ENCODE measurements around the gene ITGAV.

ITGAV gene

DNA sequence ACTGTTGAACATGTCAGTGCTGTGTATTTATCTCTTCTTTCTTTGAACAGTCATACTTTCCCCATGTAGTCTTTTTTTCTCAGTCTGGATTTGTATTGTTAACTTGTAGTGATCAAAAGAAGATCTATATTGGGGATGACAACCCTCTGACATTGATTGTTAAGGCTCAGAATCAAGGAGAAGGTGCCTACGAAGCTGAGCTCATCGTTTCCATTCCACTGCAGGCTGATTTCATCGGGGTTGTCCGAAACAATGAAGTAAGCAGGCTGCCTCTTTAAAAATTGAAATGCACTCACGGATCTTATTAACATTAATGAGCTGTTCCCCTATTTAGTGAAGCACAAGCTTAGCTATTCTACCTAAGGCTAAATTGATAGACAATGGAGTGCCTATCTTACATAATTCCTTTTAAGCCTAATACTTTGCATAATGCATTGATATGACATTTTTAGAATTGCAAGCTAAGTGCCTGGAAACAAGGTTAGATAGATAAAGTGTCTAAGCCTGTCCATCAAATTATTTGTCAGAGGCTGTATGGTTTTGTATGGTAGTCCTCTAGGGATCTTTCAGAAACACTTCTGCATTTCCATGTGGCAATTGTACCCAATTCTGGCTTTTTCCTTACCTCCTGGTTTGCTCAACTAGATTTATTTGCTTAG lies 74.7 kb downstream of the ITGAV start:
- Histone ChIP-seq H3K27me3 (ENCODE audit: insufficient read depth, insufficient read length) (no peaks in the 10 kb centered on the region), H3K9me3 (ENCODE audit: insufficient read depth, low read length) (no peaks in the 10 kb centered on the region), H3K9ac (ENCODE audit: insufficient read length, low read depth) (no peak overlapping the region), H3K36me3 (ENCODE audit: insufficient read depth, insufficient read length, low read length) (peaks cover 69% of the 10 kb centered on the region), H3K4me1 (ENCODE audit: insufficient read depth, insufficient read length) (no peaks in the 10 kb centered on the region), H3K4me3 (ENCODE audit: insufficient read length, low read depth) (no peak overlapping the region)
- no peak for TF ChIP-seq ZNF274 (IDR thresholded peaks at IDR 0.05; ENCODE audit: low read depth, low read length)
- TF ChIP-seq SUZ12 (IDR thresholded peaks at IDR 0.05; ENCODE audit: extremely low read depth, insufficient read depth, insufficient read length) = no peak
- TF ChIP-seq YY1 (IDR thresholded peaks at IDR 0.05; ENCODE audit: insufficient read depth, insufficient read length) = no peak
- DNase-seq (ENCODE audit: low read depth, low spot score) = no peak

- Histone ChIP-seq H3K27me3 (ENCODE audit: insufficient read depth, insufficient read length) (no peaks in the 10 kb centered on the region), H3K4me3 (ENCODE audit: insufficient read length, low read depth) (no peak overlapping the region), H3K9ac (ENCODE audit: insufficient read length, low read depth) (no peak overlapping the region), H3K4me1 (ENCODE audit: insufficient read depth, insufficient read length) (no peaks in the 10 kb centered on the region), H3K9me3 (ENCODE audit: insufficient read depth, low read length) (peaks cover 15% of the 10 kb centered on the region), H3K36me3 (ENCODE audit: insufficient read depth, insufficient read length, low read length) (peaks cover 95% of the 10 kb centered on the region)
- DNase-seq (ENCODE audit: low read depth, low spot score) = no peak
- no peak for TF ChIP-seq ZNF274 (IDR thresholded peaks at IDR 0.05; ENCODE audit: low read depth, low read length)
- TF ChIP-seq YY1 (IDR thresholded peaks at IDR 0.05; ENCODE audit: insufficient read depth, insufficient read length) = no peak
- TF ChIP-seq SUZ12 (IDR thresholded peaks at IDR 0.05; ENCODE audit: extremely low read depth, insufficient read depth, insufficient read length) = no peak
These were observed 79.3 kb downstream of the ITGAV start for GRCh38 chr2:186669146-186669545.

DNA sequence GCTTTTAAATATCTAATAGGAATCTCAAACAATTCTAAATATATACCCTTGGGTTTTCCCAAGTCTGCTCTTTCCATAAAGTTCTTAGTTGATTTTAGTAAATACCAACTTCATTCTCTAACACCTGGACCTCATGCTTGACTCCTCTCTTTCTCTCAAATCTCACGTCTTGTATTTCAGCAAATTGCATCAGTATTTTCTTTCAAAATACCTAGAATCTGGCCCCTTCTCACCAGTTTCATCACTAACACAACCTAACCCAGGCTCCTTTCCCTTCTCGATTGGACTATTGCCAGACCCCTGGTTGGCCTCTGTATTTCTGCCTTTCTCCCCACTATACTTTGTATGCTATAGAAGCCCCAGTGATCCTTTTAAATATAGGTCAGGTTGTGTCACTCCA lies 81.0 kb downstream of the ITGAV start:
- no peak for DNase-seq (ENCODE audit: low read depth, low spot score)

DNA sequence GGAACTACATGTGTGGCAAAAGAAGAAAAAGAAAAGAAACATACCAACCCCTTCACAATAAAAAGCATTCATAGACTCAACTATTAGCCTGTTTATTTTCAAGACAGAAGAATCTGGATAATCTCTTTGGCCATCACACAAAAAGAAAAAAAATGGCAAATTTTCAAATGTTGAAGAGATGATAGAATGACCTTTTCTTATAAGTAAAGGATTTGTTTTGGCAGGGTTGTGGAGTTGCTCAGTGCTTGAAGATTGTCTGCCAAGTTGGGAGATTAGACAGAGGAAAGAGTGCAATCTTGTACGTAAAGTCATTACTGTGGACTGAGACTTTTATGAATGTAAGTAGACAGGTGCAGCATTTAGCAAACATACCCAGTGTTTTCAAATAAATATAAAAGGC lies 85.5 kb downstream of the ITGAV start:
- peaks cover 84% of the 10 kb centered on the region for H3K36me3 ChIP-seq (ENCODE audit: insufficient read depth, insufficient read length, low read length)
- no peaks in the 10 kb centered on the region for H3K4me1 ChIP-seq (ENCODE audit: insufficient read depth, insufficient read length)
- no peaks in the 10 kb centered on the region for H3K27me3 ChIP-seq (ENCODE audit: insufficient read depth, insufficient read length)
- H3K9me3 ChIP-seq (ENCODE audit: insufficient read depth, low read length) = peaks cover 15% of the 10 kb centered on the region
- H3K9ac ChIP-seq (ENCODE audit: insufficient read length, low read depth) = no peak overlapping the region
- H3K4me3 ChIP-seq (ENCODE audit: insufficient read length, low read depth) = no peak overlapping the region
- DNase-seq (ENCODE audit: low read depth, low spot score) = no peak
- TF ChIP-seq ZNF274 (IDR thresholded peaks at IDR 0.05; ENCODE audit: low read depth, low read length) = no peak
- TF ChIP-seq YY1 (IDR thresholded peaks at IDR 0.05; ENCODE audit: insufficient read depth, insufficient read length) = no peak

More for the DNA sequence above, 81.0 kb downstream of the ITGAV start:
- TF ChIP-seq YY1 (IDR thresholded peaks at IDR 0.05; ENCODE audit: insufficient read depth, insufficient read length) (no peak), SUZ12 (IDR thresholded peaks at IDR 0.05; ENCODE audit: extremely low read depth, insufficient read depth, insufficient read length) (no peak)
- Histone ChIP-seq H3K27me3 (ENCODE audit: insufficient read depth, insufficient read length) (no peaks in the 10 kb centered on the region), H3K9ac (ENCODE audit: insufficient read length, low read depth) (no peak overlapping the region), H3K9me3 (ENCODE audit: insufficient read depth, low read length) (peaks cover 15% of the 10 kb centered on the region), H3K4me1 (ENCODE audit: insufficient read depth, insufficient read length) (no peaks in the 10 kb centered on the region), H3K36me3 (ENCODE audit: insufficient read depth, insufficient read length, low read length) (peaks cover 91% of the 10 kb centered on the region), H3K4me3 (ENCODE audit: insufficient read length, low read depth) (no peak overlapping the region)

DNA sequence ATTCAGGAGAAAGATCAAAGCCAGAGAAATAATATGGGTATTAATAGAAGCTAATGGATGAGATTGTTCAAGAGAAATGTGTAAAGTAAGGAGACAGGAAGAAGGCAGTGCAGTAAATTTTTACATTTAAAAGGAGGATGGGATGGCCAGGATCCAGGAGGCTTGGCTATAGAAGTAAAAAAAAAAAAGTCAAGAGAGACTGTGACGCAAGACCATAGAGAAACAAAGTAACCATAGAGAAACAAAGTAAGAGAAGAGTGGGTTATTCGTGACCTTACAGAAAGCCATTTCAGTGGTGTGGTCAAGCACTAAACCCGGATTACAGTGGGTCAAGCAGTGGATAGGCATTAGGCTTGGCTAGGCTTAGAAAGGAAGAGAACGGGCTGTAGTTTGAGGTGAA lies 93.5 kb downstream of the ITGAV start:
- H3K9me3 ChIP-seq (ENCODE audit: insufficient read depth, low read length) = no peaks in the 10 kb centered on the region
- H3K36me3 ChIP-seq (ENCODE audit: insufficient read depth, insufficient read length, low read length) = peaks cover 14% of the 10 kb centered on the region
- H3K4me3 ChIP-seq (ENCODE audit: insufficient read length, low read depth) = no peak overlapping the region
- no peaks in the 10 kb centered on the region for H3K4me1 ChIP-seq (ENCODE audit: insufficient read depth, insufficient read length)
- no peak for TF ChIP-seq YY1 (IDR thresholded peaks at IDR 0.05; ENCODE audit: insufficient read depth, insufficient read length)
- no peak for TF ChIP-seq ZNF274 (IDR thresholded peaks at IDR 0.05; ENCODE audit: low read depth, low read length)
- TF ChIP-seq SUZ12 (IDR thresholded peaks at IDR 0.05; ENCODE audit: extremely low read depth, insufficient read depth, insufficient read length) = no peak
- no peak overlapping the region for H3K9ac ChIP-seq (ENCODE audit: insufficient read length, low read depth)
- H3K27me3 ChIP-seq (ENCODE audit: insufficient read depth, insufficient read length) = no peaks in the 10 kb centered on the region
- DNase-seq (ENCODE audit: low read depth, low spot score) = no peak

DNA sequence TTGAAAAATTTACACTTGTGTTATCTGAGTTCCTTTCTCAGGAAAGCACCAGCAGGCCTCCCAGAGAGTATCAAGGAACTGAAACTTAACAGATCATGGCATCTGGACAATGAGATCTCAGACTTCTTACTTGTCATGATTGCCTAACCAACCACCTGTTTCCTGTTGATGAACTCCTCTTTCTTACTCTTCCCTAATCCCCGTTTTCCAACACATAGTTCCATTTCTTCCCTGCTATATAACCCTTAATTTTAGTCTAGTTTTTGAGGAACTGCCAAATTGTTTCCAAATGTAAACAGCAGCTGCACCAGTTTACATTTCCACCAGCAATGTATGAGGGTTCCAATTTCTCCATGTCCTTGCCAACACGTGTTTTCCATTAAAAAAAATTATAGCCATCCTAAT lies 98.0 kb downstream of the ITGAV start:
- Histone ChIP-seq H3K9ac (ENCODE audit: insufficient read length, low read depth) (no peak overlapping the region), H3K9me3 (ENCODE audit: insufficient read depth, low read length) (no peaks in the 10 kb centered on the region), H3K4me1 (ENCODE audit: insufficient read depth, insufficient read length) (no peaks in the 10 kb centered on the region), H3K36me3 (ENCODE audit: insufficient read depth, insufficient read length, low read length) (no peaks in the 10 kb centered on the region), H3K27me3 (ENCODE audit: insufficient read depth, insufficient read length) (peaks cover 6% of the 10 kb centered on the region), H3K4me3 (ENCODE audit: insufficient read length, low read depth) (no peak overlapping the region)
- no peak for DNase-seq (ENCODE audit: low read depth, low spot score)
- TF ChIP-seq SUZ12 (IDR thresholded peaks at IDR 0.05; ENCODE audit: extremely low read depth, insufficient read depth, insufficient read length) = no peak
- no peak for TF ChIP-seq YY1 (IDR thresholded peaks at IDR 0.05; ENCODE audit: insufficient read depth, insufficient read length)
- TF ChIP-seq ZNF274 (IDR thresholded peaks at IDR 0.05; ENCODE audit: low read depth, low read length) = no peak

GRCh38 chr2:186688813-186689212 lies 99.0 kb downstream of the ITGAV start:
- DNase-seq (ENCODE audit: low read depth, low spot score) = no peak
- Histone ChIP-seq H3K9me3 (ENCODE audit: insufficient read depth, low read length) (no peaks in the 10 kb centered on the region), H3K4me1 (ENCODE audit: insufficient read depth, insufficient read length) (no peaks in the 10 kb centered on the region), H3K27me3 (ENCODE audit: insufficient read depth, insufficient read length) (peaks cover 13% of the 10 kb centered on the region), H3K4me3 (ENCODE audit: insufficient read length, low read depth) (no peak overlapping the region), H3K9ac (ENCODE audit: insufficient read length, low read depth) (no peak overlapping the region), H3K36me3 (ENCODE audit: insufficient read depth, insufficient read length, low read length) (no peaks in the 10 kb centered on the region)
- TF ChIP-seq ZNF274 (IDR thresholded peaks at IDR 0.05; ENCODE audit: low read depth, low read length) (no peak), YY1 (IDR thresholded peaks at IDR 0.05; ENCODE audit: insufficient read depth, insufficient read length) (no peak), SUZ12 (IDR thresholded peaks at IDR 0.05; ENCODE audit: extremely low read depth, insufficient read depth, insufficient read length) (no peak)

Data from NT2/D1 (cell line).